ENCODE results near the gene NACC2. TPM values are rescaled to one million over a fixed set of nuclear protein-coding genes. Genes with fewer than 3 reads are reported as not detected.
A peak's percentile ranks its signal among the peaks of the same experiment; 100 is the strongest.

NACC2 gene
- total RNA-seq, 1 donor from 2014 or later: 30.8 TPM

GRCh38 chr9:136021872-136022681 is 73.0 kb downstream of the NACC2 start:
- ATAC-seq (ENCODE audit: poor library complexity) (peak; percentile 42), DNase-seq (peak; percentile 64)
- intact Hi-C loops (cut with DNase I): no loop called here

- intact Hi-C loops (cut with DNase I): no loop called here
- DNase-seq: no peak
- ATAC-seq (ENCODE audit: poor library complexity): no peak
Measured at GRCh38 chr9:136021171-136021871, 73.8 kb downstream of the NACC2 start.

- no peak for DNase-seq
- ATAC-seq (ENCODE audit: poor library complexity): no peak
- intact Hi-C loops (cut with DNase I): no loop called here
Measured at GRCh38 chr9:136020671-136021070, 74.4 kb downstream of the NACC2 start.

- DNase-seq: no peak
- intact Hi-C loops (cut with DNase I): no loop called here
Measured at GRCh38 chr9:136020206-136020605, 74.9 kb downstream of the NACC2 start.

GRCh38 chr9:136019681-136020060 is 75.4 kb downstream of the NACC2 start:
- intact Hi-C loops (cut with DNase I): no loop called here
- ATAC-seq (ENCODE audit: poor library complexity): no peak
- DNase-seq: no peak

More at GRCh38 chr9:136020206-136020605, 74.9 kb downstream of the NACC2 start:
- no peak for ATAC-seq (ENCODE audit: poor library complexity)

GRCh38 chr9:136019041-136019680 is 75.9 kb downstream of the NACC2 start:
- ATAC-seq (ENCODE audit: poor library complexity) (no peak), DNase-seq (no peak)
- intact Hi-C loops (cut with DNase I): no loop called here

- intact Hi-C loops (cut with DNase I): no loop called here
- no peak for ATAC-seq (ENCODE audit: poor library complexity)
- DNase-seq: no peak
Measured at GRCh38 chr9:136018257-136019031, 76.6 kb downstream of the NACC2 start.

- intact Hi-C loops (cut with DNase I): no loop called here
- DNase-seq (no peak), ATAC-seq (ENCODE audit: poor library complexity) (no peak)
Measured at GRCh38 chr9:136017289-136018190, 77.5 kb downstream of the NACC2 start.

- ATAC-seq (ENCODE audit: poor library complexity): no peak
- peak; percentile 40 for DNase-seq
- intact Hi-C loops (cut with DNase I): no loop called here
Measured at GRCh38 chr9:136016572-136017288, 78.4 kb downstream of the NACC2 start.

GRCh38 chr9:136015656-136016571 is 79.2 kb downstream of the NACC2 start:
- no peak for ATAC-seq (ENCODE audit: poor library complexity)
- DNase-seq: peak; percentile 41
- intact Hi-C loops (cut with DNase I): no loop called here

- DNase-seq: no peak
- intact Hi-C loops (cut with DNase I): no loop called here
- ATAC-seq (ENCODE audit: poor library complexity): no peak
Measured at GRCh38 chr9:136014924-136015633, 80.0 kb downstream of the NACC2 start.

GRCh38 chr9:136014147-136014923 is 80.8 kb downstream of the NACC2 start:
- peak; percentile 37 for DNase-seq
- intact Hi-C loops (cut with DNase I): no loop called here
- no peak for ATAC-seq (ENCODE audit: poor library complexity)

- intact Hi-C loops (cut with DNase I): no loop called here
- ATAC-seq (ENCODE audit: poor library complexity): no peak
- no peak for DNase-seq
Measured at GRCh38 chr9:136013524-136014034, 81.5 kb downstream of the NACC2 start.

- no peak for ATAC-seq (ENCODE audit: poor library complexity)
- DNase-seq: peak; percentile 44
- intact Hi-C loops (cut with DNase I): no loop called here
Measured at GRCh38 chr9:136013116-136013515, 82.0 kb downstream of the NACC2 start.

GRCh38 chr9:136012651-136013050 is 82.4 kb downstream of the NACC2 start:
- DNase-seq (peak; percentile 61), ATAC-seq (ENCODE audit: poor library complexity) (peak; percentile 28)
- intact Hi-C loops (cut with DNase I): no loop called here

Measured in Right ventricle myocardium superior (tissue), 1 donor.